Measurements from ENCODE around the gene PRKRA.

DNA sequence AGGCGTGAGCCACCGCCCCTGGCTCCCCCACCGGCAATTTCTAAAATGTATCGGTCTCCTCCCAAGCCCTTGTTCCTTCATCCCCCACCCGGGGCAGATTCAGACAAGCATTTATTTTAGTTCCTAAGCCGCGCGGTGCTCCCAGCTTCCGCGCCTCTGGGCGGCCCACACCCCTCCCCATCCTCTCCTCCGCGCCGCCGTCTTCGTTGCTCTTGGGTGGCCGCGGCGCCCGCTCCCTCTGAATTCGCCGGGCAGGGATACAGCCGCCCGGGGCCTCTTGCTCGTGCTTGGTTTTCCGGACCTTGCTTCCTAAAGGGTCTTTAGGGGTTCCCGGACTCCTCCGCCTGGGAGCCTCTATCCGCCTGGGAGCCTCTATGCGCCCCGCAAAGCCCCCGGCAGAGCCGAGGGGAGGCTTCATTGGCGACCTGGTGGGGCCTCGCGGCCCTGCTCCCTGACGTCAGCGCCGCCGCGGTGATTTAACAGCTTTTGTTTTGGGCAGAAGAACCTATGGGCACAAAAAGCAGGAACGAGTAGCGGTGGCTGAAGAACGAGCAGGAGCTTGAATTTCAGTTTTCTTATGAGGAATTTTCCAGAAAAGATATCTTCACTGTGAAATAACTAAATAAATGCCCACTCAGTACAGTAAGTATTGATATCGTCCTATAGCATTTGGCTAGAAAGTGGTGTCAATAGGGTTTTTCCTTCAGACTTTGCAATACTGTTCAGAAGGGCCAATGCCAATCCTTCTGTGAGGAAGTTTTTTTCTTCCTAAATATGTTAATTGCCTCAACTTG, 37.3 kb downstream of the PRKRA start:
- TF ChIP-seq, protein P1, sequence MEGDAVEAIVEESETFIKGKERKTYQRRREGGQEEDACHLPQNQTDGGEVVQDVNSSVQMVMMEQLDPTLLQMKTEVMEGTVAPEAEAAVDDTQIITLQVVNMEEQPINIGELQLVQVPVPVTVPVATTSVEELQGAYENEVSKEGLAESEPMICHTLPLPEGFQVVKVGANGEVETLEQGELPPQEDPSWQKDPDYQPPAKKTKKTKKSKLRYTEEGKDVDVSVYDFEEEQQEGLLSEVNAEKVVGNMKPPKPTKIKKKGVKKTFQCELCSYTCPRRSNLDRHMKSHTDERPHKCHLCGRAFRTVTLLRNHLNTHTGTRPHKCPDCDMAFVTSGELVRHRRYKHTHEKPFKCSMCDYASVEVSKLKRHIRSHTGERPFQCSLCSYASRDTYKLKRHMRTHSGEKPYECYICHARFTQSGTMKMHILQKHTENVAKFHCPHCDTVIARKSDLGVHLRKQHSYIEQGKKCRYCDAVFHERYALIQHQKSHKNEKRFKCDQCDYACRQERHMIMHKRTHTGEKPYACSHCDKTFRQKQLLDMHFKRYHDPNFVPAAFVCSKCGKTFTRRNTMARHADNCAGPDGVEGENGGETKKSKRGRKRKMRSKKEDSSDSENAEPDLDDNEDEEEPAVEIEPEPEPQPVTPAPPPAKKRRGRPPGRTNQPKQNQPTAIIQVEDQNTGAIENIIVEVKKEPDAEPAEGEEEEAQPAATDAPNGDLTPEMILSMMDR (IDR thresholded peaks at IDR 0.05): peak in 2 of 3 donors; percentile 14 to 25
- TF ChIP-seq POLR2A (IDR thresholded peaks at IDR 0.05) (no peak), POLR2AphosphoS5 (IDR thresholded peaks at IDR 0.05) (peak in 1 of 3 donors; percentile 41)

Data from breast epithelium (tissue), 3 donors.